Stimulated activated CD4-positive, alpha-beta T cell treated with anti-CD3 and anti-CD28 coated beads, TNF-alpha, amount 100 ng/mL, for 1 hour (primary cell): Measurements from ENCODE around the gene ZDHHC7.

Experiments
- DNase-seq, 3 donors: peaks; one replicate each; pipeline ENCODE4 v3.0.0-alpha.2; 2020; ENCODE audit warnings: low read depth in 3 of 3, low spot score in 1 of 3

ZDHHC7 gene

DNA sequence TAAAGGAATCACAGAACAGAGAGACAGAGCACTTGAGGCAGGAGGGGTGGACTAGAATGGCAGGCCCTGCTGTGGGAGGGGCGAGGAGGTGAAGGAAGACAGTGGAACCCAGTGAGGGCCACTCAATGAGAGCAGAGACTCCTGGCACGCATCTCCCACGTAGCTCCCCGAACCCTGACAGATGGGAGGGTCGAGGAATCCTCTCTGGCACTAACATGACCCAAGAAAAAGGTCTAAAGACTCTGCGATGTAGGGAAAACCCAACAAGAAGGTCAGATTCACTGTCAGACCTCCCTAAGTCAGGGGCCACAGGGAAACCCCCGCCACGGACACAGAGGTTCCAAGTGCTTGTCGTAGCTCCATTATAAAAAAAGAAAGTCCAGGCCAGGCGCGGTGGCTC, 15.0 kb downstream of the ZDHHC7 start:
- DNase-seq = no peak

DNA sequence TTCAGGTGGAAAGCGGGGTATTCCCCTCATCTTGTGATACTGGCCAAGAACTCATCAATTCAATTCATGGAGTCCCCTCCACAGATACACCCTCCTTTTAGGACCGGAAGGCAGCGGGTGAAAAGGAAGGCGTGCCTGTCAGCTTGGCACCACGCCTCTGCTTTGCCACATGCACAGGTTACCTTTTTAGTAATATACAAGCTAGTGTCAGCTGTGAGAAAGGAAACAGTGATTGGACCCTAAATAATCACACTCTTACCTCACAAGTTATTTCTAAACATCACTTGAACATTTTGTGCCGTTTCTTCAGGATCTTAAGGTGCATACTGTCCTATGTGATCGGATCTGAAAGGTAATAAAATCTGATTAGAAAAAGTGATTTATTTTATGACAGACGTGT, 15.7 kb downstream of the ZDHHC7 start:
- no peak for DNase-seq

DNA sequence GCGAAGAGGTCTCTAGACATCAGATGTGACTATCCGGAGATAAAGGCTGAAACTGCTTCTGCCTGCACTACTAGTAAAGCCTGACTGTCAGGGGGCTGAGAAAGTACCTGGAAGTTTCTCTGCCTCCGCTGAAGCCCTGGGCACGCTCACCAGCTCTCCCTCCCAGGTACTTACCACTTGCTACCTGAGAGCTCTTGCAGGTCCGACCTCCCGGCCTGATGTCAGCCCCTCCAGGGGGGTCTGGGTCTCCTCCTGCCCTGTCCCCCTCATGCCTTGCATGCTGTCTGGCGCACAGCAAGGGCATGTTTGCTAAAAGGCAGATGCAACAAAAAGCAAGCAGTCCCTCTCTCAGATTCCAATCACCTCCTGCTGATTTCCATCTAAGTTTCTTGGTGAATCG, 17.4 kb downstream of the ZDHHC7 start:
- no peak for DNase-seq

DNA sequence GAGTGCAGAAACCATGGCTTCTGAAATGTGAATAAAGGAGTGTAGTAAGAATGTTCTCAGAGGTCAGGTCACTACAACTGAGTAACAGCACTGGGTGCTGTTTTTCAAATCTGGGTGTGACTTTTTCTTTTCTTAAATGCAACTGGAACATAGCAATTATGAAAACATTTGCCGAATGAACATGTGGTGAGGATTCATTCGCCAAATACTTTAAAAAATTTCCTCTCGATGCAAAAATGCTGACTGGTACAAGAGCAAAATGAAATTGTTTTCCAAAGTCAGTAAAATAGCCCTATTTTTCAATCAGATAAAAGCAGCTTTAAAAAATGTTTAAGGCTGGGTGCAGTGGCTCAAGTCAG, 18.6 kb downstream of the ZDHHC7 start:
- no peak for DNase-seq

DNA sequence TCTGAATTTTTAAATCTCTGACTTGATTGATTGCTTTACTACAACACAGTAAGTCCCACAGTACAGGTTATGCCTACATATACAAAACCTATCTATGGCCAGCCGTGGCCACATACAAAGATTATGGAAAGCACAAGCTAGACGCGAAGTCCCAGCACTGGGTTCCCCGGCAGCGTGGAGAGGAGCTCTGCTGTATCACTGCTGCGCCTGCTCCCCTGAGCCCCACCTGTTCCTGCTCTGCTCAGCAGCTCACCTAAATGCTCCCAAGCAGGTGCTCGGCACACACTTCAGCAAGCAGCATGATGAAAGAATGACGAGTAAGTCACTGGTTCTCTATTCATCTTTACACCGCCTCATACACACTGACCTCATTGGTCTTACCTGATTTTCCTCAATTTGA, 20.6 kb downstream of the ZDHHC7 start:
- DNase-seq = no peak

- DNase-seq = no peak
Measured at GRCh38 chr16:84989749-84990620, 21.4 kb downstream of the ZDHHC7 start.

DNA sequence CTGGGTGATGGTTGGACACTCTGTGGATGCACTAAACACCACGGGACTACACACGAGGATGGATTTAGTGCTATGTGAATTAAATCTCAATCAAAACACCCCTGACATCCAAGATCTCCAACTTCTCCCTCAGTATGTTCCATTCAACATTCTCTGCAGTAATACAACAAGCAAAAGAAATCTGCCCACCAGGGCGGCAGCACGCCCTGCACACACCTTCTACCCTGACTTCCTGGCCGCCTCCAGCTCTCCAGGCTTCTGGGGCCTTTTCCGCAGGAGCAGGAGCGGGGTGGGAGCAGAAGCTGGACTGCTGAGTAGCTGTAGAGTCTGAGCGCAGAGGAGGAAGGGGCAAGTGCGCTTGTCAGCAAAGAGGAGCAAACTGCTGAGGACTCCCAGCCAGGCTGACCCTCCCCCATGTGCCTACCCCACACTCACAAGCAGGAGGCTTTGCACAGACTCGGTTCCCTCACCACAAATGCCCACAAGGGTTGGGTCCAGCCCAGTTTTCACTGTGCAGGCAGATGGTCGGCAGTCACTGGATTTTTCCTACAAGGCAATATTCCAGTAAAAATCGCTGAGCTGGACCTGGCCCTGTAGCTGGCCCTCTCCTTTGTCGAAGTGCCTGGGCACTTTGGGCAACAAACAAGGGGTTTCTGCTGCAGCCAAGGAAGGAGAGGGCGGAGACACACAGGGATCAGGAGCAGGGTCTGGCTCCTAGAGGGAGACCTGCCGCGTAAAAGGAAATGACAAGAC, 22.8 kb downstream of the ZDHHC7 start:
- no peak for DNase-seq

GRCh38 chr16:84986879-84987278, 24.5 kb downstream of the ZDHHC7 start:
- no peak for DNase-seq

- DNase-seq = peak in 1 of 3 donors; percentile 18
Measured at GRCh38 chr16:84986102-84986501, 25.2 kb downstream of the ZDHHC7 start.

- no peak for DNase-seq
Measured at GRCh38 chr16:84985079-84986065, 26.0 kb downstream of the ZDHHC7 start.

GRCh38 chr16:84982434-84982833, 28.9 kb downstream of the ZDHHC7 start:
- DNase-seq = no peak

- DNase-seq = no peak
Measured at GRCh38 chr16:84979516-84979915, 31.8 kb downstream of the ZDHHC7 start.

DNA sequence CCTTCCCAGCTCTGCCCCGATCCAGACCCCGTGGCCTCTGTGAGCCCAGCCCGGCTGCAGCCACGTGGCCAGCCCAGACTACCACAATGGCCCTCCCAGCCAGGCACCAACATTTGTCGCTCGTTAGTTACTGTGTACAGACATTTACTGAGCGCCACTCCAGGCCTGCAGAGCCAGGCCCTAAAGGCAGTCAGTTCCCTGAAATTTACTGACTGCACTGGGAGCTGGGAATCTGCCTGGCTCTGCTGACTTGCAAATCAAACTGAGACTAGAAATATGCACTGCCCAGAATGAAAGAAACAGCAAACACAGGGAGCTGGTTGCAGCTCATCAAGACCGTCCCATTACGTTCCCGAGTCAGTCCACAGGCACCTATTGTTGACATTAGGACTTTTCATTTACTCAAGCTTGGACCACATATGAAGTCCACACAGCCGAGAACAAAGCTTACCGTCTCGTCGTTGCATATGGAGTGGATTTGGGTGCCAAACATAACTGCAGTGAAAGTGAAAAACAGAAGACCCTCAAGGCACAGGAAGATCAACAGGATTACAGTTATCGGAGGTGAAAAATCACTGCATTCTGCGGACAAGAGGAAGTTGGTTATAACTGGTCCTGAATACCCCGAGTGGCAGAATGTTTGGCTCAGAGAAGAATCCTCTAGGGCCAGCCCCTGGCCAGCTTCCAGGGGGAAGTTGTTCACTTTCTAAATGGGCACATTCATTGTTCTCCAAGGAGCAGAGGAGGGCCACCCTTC, 34.5 kb downstream of the ZDHHC7 start:
- no peak for DNase-seq

DNA sequence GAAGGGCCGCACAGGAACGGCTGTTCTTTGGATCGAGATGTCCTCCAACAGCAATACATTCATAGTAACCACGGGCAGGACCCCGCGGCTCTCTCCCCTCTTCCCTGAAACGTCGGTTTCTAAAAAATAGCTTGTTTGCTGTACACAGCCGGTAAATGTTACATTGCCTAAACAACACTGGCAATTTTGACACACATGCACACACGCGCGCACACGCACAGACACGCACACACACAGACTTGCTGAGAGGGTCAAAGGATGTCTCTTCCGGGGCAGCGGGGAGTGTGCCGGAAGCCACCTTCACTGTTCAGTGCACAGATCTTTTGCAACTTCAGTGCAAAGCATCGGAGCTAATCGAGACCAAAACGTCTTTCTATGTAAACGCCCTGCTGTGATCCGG, 35.8 kb downstream of the ZDHHC7 start:
- DNase-seq = no peak

GRCh38 chr16:84975066-84975465, 36.3 kb downstream of the ZDHHC7 start:
- DNase-seq = no peak

GRCh38 chr16:84973776-84974523, 37.4 kb downstream of the ZDHHC7 start:
- no peak for DNase-seq

GRCh38 chr16:84973236-84973635, 38.1 kb downstream of the ZDHHC7 start:
- no peak for DNase-seq

DNA sequence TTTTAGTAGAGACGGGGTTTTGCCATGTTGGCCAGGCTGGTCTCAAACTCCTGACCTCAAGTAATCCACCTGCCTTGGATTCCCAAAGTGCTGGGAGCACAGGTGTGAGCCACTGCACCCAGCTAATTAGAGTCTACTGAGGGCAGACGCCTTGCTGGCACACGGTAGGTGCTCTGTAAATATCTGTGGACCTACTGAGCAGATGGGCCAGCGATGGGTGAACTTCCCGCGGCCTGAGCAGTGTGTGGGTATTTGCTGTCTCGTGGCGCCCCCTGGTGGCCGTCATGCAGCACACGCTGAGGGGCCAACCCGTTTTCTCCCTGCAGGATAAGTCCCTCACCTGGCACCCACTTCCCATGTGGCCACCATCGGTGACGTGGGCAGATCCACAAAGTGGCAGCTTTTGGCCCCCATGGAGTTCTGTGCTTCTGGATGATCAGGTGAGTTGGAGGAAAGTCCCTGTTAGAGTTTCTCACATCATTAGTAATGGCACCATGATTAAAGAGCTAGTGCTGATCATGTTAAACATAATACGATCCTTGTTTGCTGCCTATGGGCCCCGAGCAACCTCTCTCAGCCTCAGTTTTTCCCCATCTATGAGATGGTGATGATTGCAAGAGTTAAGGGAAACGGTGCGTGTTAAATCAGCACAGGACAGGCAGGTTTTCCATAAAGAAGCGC, 40.7 kb downstream of the ZDHHC7 start:
- peak; percentile 33 to 69 (median 52) for DNase-seq

DNA sequence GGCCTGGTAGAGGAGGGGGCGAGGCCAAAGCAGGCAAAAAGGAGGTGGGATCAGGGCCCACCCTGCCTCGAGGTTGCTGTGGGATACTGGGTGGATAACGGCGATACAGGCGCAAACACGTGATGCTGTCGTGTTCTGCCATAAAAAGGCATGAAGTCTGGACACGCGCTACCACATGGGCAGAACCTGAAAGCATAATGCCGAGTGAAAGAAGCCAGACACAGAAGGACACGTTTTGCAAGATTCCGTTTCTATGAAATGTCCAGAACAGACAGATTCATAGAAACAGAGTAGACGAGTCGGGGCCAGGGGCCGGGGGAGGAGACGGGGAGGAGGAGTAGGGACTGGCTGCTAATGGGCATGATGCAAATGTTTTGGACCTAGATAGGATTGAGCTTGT, 43.5 kb downstream of the ZDHHC7 start:
- no peak for DNase-seq
